ENCODE measurements around the gene BGLAP.
"Not testable (repeated sequence)": the region's sequence is repeated elsewhere in the genome, so short reads cannot be mapped to it uniquely, and the experiment has no call there.

BGLAP gene

DNA sequence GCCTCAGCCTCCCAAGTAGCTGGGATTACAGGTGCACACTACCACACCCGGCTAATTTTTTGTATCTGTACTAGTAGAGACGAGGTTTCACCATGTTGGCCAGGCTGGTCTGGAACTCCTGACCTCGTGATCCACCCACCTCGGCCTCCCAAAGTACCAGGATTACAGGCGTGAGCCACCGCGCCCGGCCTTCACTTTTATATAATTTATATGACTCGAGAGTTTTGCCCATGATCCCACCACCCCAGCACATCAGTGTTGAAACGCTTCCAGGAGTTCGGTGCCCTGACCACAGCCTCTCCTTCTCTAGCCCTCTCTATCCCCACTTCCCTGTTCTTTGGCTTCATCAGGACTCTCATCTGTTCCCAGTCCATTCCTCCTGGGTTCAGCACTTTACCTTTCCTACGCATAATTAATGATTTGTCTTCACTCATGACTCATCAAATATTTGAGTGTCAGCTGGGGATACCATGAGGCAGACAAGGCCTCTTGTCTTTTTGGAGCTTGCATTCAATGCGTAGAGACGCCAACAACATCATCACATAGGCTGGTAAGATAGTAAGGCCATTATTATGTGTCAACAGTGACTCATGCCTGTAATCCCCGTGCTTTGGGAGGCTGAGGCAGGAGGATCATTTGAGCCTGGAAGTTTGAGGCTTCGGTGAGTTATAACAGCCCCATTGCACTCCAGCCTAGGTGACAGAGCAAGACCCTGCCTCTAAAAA lies 27.8 kb upstream of the BGLAP start:
- no peaks in the 10 kb centered on the region for H3K27me3 Mint-ChIP-seq
- peak overlapping the region; percentile 100 for H3K27ac Mint-ChIP-seq
- no peaks in the 10 kb centered on the region for H3K9me3 Mint-ChIP-seq (ENCODE audit: low read depth)
- H3K4me1 Mint-ChIP-seq (ENCODE audit: low read depth): peaks cover 53% of the 10 kb centered on the region
- peak overlapping the region; percentile 96 for H3K4me3 Mint-ChIP-seq
- H3K36me3 Mint-ChIP-seq: peaks cover 17% of the 10 kb centered on the region

DNA sequence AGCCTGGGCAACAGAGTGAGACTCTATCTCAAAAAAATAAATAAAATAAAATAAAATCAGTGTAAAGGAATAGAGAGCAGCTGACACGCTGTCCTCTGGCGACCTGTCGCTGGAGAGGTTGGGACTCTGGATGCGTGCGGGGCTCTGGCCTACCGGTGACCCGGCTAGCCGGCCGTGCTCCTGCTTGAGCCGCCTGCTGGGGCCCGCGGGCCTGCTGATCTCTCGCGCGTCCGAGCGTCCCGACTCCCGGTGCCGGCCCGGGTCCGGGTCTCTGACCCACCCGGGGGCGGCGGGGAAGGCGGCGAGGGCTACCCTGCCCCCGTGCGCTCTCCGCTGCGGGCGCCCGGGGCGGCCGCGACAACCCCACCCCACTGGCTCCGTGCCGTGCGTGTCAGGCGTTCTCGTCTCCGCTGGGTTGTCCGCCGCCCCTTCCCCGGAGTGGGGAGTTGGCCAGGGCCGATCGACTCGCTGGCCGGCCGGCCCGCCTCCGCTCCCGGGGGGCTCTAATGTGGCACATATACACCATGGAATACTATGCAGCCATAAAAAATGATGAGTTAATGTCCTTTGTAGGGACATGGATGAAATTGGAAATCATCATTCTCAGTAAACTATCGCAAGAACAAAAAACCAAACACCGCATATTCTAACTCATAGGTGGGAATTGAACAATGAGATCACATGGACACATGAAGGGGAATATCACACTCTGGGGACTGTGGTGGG lies 25.5 kb upstream of the BGLAP start:
- Mint-ChIP-seq H3K4me3 (peak overlapping the region; percentile 30), H3K4me1 (ENCODE audit: low read depth) (peaks cover 68% of the 10 kb centered on the region), H3K27ac (peak overlapping the region; percentile 100), H3K36me3 (peaks cover 26% of the 10 kb centered on the region)
- not testable (repeated sequence) for H3K9me3 Mint-ChIP-seq (ENCODE audit: low read depth); H3K27me3 Mint-ChIP-seq

DNA sequence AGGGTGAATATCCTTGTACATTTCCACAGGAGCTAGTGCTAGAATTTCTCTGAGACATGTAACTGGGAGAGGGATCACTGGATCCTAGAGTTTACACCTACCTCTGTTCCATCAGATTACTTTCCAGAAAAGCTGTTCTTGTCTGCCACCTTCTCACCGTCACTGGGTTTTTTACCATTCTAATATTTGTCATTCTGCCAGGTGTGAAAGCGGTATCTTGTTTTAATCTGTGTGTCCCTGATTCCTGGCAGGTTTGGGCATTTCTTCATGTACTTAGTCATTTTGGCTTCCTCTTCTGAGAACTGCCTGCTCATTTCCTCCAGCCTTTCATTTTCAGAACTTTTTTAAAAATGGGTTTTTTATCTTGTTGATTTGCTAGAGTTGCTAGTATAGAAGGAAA lies 24.1 kb upstream of the BGLAP start:
- Mint-ChIP-seq H3K4me1 (ENCODE audit: low read depth) (peaks cover 71% of the 10 kb centered on the region), H3K27me3 (no peaks in the 10 kb centered on the region), H3K9me3 (ENCODE audit: low read depth) (no peaks in the 10 kb centered on the region), H3K27ac (peak overlapping the region; percentile 100), H3K36me3 (peaks cover 29% of the 10 kb centered on the region), H3K4me3 (peak overlapping the region; percentile 87)

DNA sequence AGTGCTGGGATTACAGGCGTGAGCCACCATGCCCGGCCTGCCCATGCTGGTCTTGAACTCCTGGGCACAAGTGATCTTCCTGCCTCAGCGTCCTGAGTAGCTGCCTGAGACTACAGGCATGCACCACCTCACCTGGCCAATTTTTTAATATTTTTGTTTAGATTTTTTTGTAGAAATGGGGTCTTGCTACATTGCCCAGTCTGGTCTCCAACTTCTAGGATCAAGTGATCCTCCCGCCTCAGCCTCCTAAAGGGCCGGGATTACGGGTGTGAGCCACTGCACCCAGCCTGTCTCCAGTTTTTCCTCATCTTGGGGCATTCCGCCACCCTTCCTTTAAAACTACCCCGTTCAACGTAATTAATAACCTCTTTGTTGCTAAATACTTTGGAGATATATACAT lies 21.8 kb upstream of the BGLAP start:
- Mint-ChIP-seq H3K36me3 (peaks cover 27% of the 10 kb centered on the region), H3K9me3 (ENCODE audit: low read depth) (no peaks in the 10 kb centered on the region), H3K27me3 (no peaks in the 10 kb centered on the region), H3K27ac (peak overlapping the region; percentile 100), H3K4me3 (peak overlapping the region; percentile 44), H3K4me1 (ENCODE audit: low read depth) (peaks cover 68% of the 10 kb centered on the region)

DNA sequence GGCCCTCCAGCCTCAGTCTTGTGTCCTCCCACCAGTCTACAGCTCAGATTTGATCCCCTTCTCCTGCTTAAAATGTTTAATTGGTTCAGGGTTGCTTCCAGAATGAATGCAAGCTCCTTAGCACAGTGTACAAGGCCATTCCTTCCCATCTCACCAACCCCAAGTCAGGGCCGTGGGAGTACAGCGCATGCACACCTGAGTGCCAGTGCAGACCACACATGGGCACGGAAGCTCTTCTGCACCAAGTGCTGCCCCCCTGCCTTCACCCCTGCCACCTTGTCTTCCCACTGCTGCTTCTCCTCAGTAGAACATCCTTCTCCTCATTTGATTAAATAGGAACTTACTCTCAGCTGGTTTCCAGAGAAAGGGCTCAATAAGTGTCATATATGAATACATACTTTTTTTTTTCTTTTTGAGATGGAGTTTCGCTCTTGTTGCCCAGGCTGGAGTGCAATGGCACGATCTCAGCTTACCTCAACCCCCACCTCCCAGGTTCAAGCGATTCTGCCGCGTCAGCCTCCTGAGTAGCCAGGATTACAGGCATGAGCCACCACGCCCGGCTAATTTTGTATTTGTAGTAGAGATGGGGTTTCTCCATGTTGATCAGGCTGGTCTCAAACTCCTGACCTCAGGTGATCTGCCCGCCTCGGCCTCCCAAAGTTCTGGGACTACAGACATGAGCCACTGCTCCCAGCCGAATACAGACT lies 19.8 kb upstream of the BGLAP start:
- Mint-ChIP-seq H3K27me3 (no peaks in the 10 kb centered on the region), H3K4me3 (peak overlapping the region; percentile 80), H3K9me3 (ENCODE audit: low read depth) (no peaks in the 10 kb centered on the region), H3K36me3 (peaks cover 35% of the 10 kb centered on the region), H3K27ac (peak overlapping the region; percentile 100), H3K4me1 (ENCODE audit: low read depth) (peaks cover 72% of the 10 kb centered on the region)

DNA sequence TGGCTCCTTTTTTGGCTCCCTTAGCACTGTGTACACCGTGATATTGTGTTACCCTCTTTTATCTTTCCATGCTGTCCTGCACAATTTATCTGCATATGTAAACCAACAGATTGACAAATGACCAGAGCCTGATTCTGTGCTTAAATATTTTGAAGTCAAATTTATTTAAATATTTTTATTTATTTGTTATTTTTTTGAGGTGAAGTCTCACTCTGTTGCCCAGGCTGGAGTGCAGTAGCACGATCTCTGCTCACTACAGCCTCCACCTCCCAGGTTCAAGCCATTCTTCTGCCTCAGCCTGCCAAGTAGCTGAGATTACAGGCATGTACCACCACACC lies 16.3 kb upstream of the BGLAP start:
- Mint-ChIP-seq H3K27me3 (no peaks in the 10 kb centered on the region), H3K4me3 (peak overlapping the region; percentile 5), H3K9me3 (ENCODE audit: low read depth) (no peaks in the 10 kb centered on the region), H3K36me3 (peaks cover 30% of the 10 kb centered on the region), H3K27ac (peak overlapping the region; percentile 92), H3K4me1 (ENCODE audit: low read depth) (peaks cover 49% of the 10 kb centered on the region)

DNA sequence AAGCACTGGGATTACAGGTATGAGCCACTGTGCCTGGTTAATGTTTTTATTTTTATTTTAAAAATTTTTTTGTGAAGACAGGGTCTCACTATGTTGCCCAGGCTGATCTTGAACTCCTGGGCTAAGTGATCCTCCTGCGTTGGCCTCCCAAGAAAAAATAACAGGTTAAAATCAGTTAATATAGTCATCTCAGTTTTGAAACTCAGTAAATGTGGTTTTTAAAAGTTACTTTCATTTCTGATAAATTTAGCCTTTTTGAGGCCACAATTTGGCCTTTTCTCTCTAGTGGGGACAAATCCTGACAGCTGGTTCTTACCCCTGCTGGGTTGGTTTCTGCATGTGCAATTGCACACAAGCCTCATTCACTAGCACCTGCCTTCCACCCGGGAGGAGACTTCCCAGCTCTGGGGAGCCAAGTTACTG lies 15.9 kb upstream of the BGLAP start:
- Mint-ChIP-seq H3K9me3 (ENCODE audit: low read depth) (no peaks in the 10 kb centered on the region), H3K4me3 (peak overlapping the region; percentile 35), H3K4me1 (ENCODE audit: low read depth) (peaks cover 46% of the 10 kb centered on the region), H3K36me3 (peaks cover 27% of the 10 kb centered on the region), H3K27me3 (no peaks in the 10 kb centered on the region), H3K27ac (peak overlapping the region; percentile 96)

DNA sequence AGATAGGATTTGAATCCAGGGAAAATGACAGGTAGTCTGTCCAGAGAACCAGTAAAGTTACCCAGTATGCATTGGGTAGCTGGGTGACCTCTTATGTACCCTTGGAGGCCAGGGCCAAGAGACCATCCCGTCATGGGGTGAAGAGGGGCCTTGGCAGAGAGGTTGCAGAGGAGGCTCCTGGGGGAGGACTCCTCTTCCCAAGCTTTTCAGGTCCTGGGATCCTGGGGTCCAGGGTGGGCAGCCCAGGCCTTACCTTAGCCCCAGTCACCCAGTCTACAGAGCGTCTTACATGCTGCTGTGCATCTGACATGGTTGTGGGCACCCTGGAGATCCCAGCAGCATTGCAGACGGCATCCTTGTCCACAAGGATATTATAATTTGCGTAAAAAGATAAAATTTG lies 15.2 kb upstream of the BGLAP start:
- peak overlapping the region; percentile 35 for H3K4me3 Mint-ChIP-seq
- H3K36me3 Mint-ChIP-seq: peaks cover 21% of the 10 kb centered on the region
- peak overlapping the region; percentile 96 for H3K27ac Mint-ChIP-seq

DNA sequence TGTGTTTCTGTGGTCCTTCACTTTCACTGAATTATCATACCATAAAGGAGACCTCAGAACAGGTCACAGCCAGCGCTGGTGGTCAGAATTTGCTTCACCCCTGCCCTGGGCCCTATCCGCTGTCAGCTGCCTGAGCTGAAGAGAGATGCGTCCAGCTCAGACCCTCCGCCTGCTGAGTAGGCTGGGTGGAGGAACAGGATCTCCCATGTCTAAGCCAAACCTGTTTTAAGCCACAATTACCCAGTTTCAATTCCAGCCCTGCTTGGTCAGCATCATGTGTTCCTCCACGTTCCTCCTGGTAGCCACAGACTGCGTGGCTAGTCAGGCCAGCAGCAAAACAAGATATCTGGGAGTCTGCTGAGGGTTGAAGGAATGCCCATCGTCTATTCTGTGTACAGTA lies 13.5 kb upstream of the BGLAP start:
- Mint-ChIP-seq H3K9me3 (ENCODE audit: low read depth) (no peaks in the 10 kb centered on the region), H3K4me1 (ENCODE audit: low read depth) (peaks cover 22% of the 10 kb centered on the region), H3K27me3 (no peaks in the 10 kb centered on the region), H3K36me3 (peaks cover 13% of the 10 kb centered on the region), H3K27ac (peak overlapping the region; percentile 54), H3K4me3 (no peak overlapping the region)

More for the DNA sequence above, 15.2 kb upstream of the BGLAP start:
- Mint-ChIP-seq H3K4me1 (ENCODE audit: low read depth) (peaks cover 39% of the 10 kb centered on the region), H3K9me3 (ENCODE audit: low read depth) (no peaks in the 10 kb centered on the region), H3K27me3 (no peaks in the 10 kb centered on the region)

DNA sequence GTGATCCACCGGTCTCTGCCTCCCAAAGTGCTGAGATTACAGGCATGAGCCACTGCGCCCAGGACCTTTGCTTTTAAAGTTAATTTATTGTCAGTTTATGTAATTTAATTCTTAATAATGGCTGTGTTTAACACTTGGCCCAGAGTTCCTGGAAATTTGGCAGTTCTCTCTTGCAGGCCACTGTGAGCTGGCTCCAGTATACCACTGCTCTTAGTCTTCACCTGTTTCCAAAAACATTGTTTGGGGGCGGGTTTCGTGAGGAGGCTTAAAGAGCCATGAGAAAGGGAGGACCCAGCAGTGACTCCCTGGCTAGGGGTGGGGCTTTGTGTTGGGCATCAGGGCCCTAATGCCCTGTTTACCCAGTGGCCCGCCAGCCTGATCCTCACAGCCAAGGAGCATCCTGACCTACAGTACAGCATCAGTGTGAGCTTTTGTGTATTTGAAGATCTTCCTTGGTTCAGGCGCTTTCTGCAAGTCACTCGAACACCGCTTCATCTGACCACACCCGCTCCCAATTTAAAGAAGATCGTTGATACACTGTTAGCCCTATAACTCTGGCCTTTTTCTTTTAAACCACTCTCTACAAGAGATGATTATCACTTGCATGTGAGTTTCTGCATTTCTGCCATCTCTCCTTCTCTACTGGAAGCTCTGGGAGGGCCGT lies 12.0 kb upstream of the BGLAP start:
- peaks cover 15% of the 10 kb centered on the region for H3K4me1 Mint-ChIP-seq (ENCODE audit: low read depth)
- H3K9me3 Mint-ChIP-seq (ENCODE audit: low read depth): no peaks in the 10 kb centered on the region
- peaks cover 13% of the 10 kb centered on the region for H3K36me3 Mint-ChIP-seq
- no peak overlapping the region for H3K4me3 Mint-ChIP-seq
- no peaks in the 10 kb centered on the region for H3K27me3 Mint-ChIP-seq
- peak overlapping the region; percentile 46 for H3K27ac Mint-ChIP-seq

DNA sequence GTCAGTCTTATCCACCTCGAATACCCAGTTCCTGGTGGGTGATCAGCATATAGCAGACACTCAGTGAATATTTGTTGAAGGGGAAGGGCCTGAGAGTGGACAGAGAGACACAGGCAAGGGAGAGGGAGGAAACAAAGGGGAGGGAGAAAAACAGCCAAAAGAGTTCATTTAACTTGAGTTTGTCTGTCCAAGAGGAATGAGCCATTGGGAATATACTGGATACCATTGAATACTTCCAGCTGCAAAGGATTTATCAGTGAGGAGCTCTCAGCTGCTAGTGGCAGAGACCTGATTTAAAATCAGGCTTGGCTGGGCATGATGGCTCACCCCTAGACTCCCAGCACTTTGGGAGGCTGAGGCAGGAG lies 11.5 kb upstream of the BGLAP start:
- no peaks in the 10 kb centered on the region for H3K9me3 Mint-ChIP-seq (ENCODE audit: low read depth)
- no peaks in the 10 kb centered on the region for H3K27me3 Mint-ChIP-seq
- H3K4me1 Mint-ChIP-seq (ENCODE audit: low read depth): peaks cover 12% of the 10 kb centered on the region
- peaks cover 11% of the 10 kb centered on the region for H3K36me3 Mint-ChIP-seq
- no peak overlapping the region for H3K4me3 Mint-ChIP-seq
- peak overlapping the region; percentile 46 for H3K27ac Mint-ChIP-seq

DNA sequence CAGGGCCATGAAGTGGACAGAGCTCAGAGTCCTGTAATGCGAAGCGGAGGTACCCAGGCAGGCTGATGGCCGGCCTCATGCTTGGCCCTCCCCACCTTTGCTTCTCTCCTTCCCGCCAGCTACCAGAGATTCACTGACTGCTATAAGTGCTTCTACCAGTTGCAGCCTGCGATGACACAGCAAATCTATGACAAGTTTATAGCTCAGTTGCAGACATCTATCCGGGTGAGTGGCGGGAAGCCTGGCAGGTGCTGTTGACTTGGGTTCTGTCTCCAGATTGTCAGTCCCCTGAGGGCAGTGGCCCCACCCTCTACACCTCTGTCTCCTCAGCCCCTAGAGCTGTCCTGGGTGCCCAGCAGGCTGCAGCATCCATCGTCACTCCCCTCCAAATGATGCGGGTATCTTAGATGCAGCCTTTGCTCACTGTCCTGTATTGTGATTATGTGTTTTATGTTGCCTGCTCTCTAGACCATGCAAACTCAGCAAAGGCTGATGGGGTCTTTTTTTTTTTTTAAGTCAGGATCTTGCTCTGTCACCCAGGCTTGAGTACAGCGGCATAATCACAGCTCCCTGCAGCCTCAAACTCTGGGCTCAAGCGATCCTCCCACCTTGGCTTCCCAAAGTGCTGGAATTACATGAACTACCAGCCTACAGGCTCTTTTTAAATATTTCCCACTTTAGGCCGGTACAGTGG lies 9.6 kb upstream of the BGLAP start:
- Mint-ChIP-seq H3K36me3 (peaks cover 11% of the 10 kb centered on the region), H3K27me3 (no peaks in the 10 kb centered on the region), H3K27ac (no peak overlapping the region), H3K9me3 (ENCODE audit: low read depth) (no peaks in the 10 kb centered on the region), H3K4me1 (ENCODE audit: low read depth) (peaks cover 2% of the 10 kb centered on the region), H3K4me3 (no peak overlapping the region)

DNA sequence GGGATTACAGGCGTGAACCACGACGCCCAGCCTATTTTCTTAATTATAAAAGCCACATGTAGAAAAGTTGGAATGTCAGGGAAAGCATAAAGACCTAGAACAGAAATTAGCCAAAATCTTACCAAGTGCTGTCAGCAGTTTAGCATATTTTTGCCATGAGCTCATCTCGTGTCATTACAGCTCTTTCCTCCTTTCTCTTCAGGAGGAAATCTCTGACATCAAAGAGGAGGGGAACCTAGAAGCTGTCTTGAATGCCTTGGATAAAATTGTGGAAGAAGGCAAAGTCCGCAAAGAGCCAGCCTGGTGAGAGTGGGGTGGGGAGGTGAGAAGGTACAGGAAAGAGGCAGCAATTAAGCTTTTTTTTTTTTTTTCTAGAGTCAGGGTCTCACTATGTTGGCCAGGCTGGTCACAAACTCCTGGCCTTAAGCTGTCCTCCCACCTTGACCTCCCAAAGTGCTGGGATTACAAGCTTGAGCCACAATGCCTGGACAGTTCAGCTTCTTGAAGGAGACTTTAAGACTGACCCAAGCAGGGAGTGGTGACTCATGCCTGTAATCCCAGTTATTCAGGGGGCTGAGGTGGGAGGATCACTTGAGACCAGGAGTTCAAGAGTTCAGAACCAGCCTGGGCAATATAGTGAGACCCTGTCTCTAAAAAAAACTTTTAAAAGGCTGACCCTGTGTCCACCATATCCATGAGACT lies 8.4 kb upstream of the BGLAP start:
- H3K27me3 Mint-ChIP-seq: no peaks in the 10 kb centered on the region
- H3K9me3 Mint-ChIP-seq (ENCODE audit: low read depth): no peaks in the 10 kb centered on the region
- no peak overlapping the region for H3K4me3 Mint-ChIP-seq
- H3K36me3 Mint-ChIP-seq: peaks cover 9% of the 10 kb centered on the region
- H3K4me1 Mint-ChIP-seq (ENCODE audit: low read depth): no peaks in the 10 kb centered on the region
- no peak overlapping the region for H3K27ac Mint-ChIP-seq

DNA sequence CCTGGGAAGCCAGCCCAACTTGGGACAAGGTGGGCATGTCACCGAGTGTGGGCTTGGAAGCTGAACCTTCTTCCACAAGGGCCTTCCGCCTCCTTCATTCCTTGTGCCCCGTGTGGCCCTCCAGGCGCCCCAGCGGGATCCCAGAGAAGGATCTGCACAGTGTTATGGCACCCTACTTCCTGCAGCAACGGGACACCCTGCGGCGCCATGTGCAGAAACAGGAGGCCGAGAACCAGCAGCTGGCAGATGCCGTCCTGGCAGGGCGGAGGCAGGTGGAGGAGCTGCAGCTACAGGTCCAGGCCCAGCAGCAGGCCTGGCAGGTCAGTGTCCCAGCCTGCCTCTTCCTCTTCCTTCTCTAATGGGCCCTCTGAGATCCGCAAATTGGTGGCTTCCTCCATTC lies 5.8 kb upstream of the BGLAP start:
- no peaks in the 10 kb centered on the region for H3K27me3 Mint-ChIP-seq
- no peaks in the 10 kb centered on the region for H3K4me1 Mint-ChIP-seq (ENCODE audit: low read depth)
- H3K4me3 Mint-ChIP-seq: no peak overlapping the region
- peaks cover 9% of the 10 kb centered on the region for H3K36me3 Mint-ChIP-seq
- no peak overlapping the region for H3K27ac Mint-ChIP-seq
- no peaks in the 10 kb centered on the region for H3K9me3 Mint-ChIP-seq (ENCODE audit: low read depth)

Measured in activated naive CD8-positive, alpha-beta T cell (primary cell).